Measurements from ENCODE around the gene COLEC12.

COLEC12 gene

GRCh38 chr18:395456-396250 is 104.8 kb downstream of the COLEC12 start:
- POLR2A ChIA-PET, result no interaction called here
- no peak for DNase-seq (ENCODE audit: extremely low spot score)

GRCh38 chr18:394987-395362 is 105.5 kb downstream of the COLEC12 start:
- POLR2A ChIA-PET, result no interaction called here
- DNase-seq (ENCODE audit: extremely low spot score), result no peak
- CTCF ChIA-PET, result no interaction called here
- TF ChIP-seq CTCF (IDR thresholded peaks at IDR 0.05; ENCODE audit: control extremely low read depth, extremely low read depth, low read depth, missing control alignments), result no peak

More at GRCh38 chr18:395456-396250, 104.8 kb downstream of the COLEC12 start:
- CTCF ChIA-PET, result no interaction called here
- TF ChIP-seq CTCF (IDR thresholded peaks at IDR 0.05; ENCODE audit: control extremely low read depth, extremely low read depth, low read depth, missing control alignments), result no peak

- no peak for TF ChIP-seq CTCF (IDR thresholded peaks at IDR 0.05; ENCODE audit: control extremely low read depth, extremely low read depth, low read depth, missing control alignments)
- ChIA-PET CTCF (no interaction called here), POLR2A (no interaction called here)
- no peak for DNase-seq (ENCODE audit: extremely low spot score)
These were observed 106.1 kb downstream of the COLEC12 start for GRCh38 chr18:394262-394986.

GRCh38 chr18:393574-393957 is 106.9 kb downstream of the COLEC12 start:
- no peak for TF ChIP-seq CTCF (IDR thresholded peaks at IDR 0.05; ENCODE audit: control extremely low read depth, extremely low read depth, low read depth, missing control alignments)
- ChIA-PET CTCF (interaction anchor here (0.8 kb wide), 1 partner anchor 15 kb away, joined by 3 read pairs; no protein-coding TSS in a partner anchor), POLR2A (no interaction called here)
- no peak for DNase-seq (ENCODE audit: extremely low spot score)

GRCh38 chr18:392928-393573 is 107.5 kb downstream of the COLEC12 start:
- TF ChIP-seq CTCF (IDR thresholded peaks at IDR 0.05; ENCODE audit: control extremely low read depth, extremely low read depth, low read depth, missing control alignments), result no peak
- DNase-seq (ENCODE audit: extremely low spot score), result no peak
- ChIA-PET CTCF (interaction anchor here (0.8 kb wide), 1 partner anchor 15 kb away, joined by 3 read pairs; no protein-coding TSS in a partner anchor), POLR2A (no interaction called here)

- DNase-seq (ENCODE audit: extremely low spot score), result no peak
- CTCF ChIA-PET, result no interaction called here
- POLR2A ChIA-PET, result no interaction called here
These were observed 109.6 kb downstream of the COLEC12 start for GRCh38 chr18:390741-391478.

More at GRCh38 chr18:390741-391478, 109.6 kb downstream of the COLEC12 start:
- no peak for TF ChIP-seq CTCF (IDR thresholded peaks at IDR 0.05; ENCODE audit: control extremely low read depth, extremely low read depth, low read depth, missing control alignments)

Measured in GM10248 (cell line).